CD4-positive, CD25-positive, alpha-beta regulatory T cell (primary cell): ENCODE data around the gene THOC2. TPM values are rescaled to one million over a fixed set of nuclear protein-coding genes. Genes with fewer than 3 reads are reported as not detected.
"Not testable (repeated sequence)": the region's sequence is repeated elsewhere in the genome, so short reads cannot be mapped to it uniquely, and the experiment has no call there.

ENCODE experiments used
- ATAC-seq, 2 donors: fragments of 150-1000 bp; cut with Tn5 transposase; one replicate each; pipeline ENCODE4 v1.10.0; 2021; ENCODE audit warnings: low read depth in 2 of 2, moderate number of reproducible peaks in 2 of 2, moderate library complexity in 1 of 2
- DNase-seq, 3 donors: peaks; one replicate each; pipeline versions ENCODE4 v3.0.0 to v3.0.0-alpha.2; 2012 to 2022; ENCODE audit warnings: mixed read lengths in 1 of 3
- H3K27ac ChIP-seq: one replicate; pipeline ENCODE4 v1.7.0; 2013; ENCODE audit warnings: mild to moderate bottlenecking, low read length; ENCODE audit not compliant: insufficient read depth, poor library complexity, severe bottlenecking
- H3K27me3 ChIP-seq: one replicate; pipeline ENCODE4 v1.7.0; 2013; ENCODE audit warnings: low read length; ENCODE audit not compliant: control insufficient read depth, insufficient read depth
- H3K36me3 ChIP-seq: one replicate; pipeline ENCODE4 v1.7.0; 2013; ENCODE audit warnings: mild to moderate bottlenecking, low read length, moderate library complexity; ENCODE audit not compliant: control insufficient read depth, insufficient read depth
- H3K4me1 ChIP-seq: 2 replicates; pipeline ENCODE4 v1.7.0; 2013; ENCODE audit warnings: mild to moderate bottlenecking, low read length; ENCODE audit not compliant: insufficient read depth, control insufficient read depth, poor library complexity, severe bottlenecking
- H3K4me3 ChIP-seq: one replicate; pipeline ENCODE4 v1.7.0; 2013; ENCODE audit warnings: low read depth, mild to moderate bottlenecking, low read length, moderate library complexity
- H3K9me3 ChIP-seq, 2 experiments: 1 replicate in 1 of 2; 2 replicates in 1 of 2; pipeline ENCODE4 v1.7.0; 2013; ENCODE audit warnings: low read length in 2 of 2, mild to moderate bottlenecking in 1 of 2, moderate library complexity in 1 of 2; ENCODE audit not compliant: control insufficient read depth in 2 of 2
- H3K27ac Mint-ChIP-seq, 3 donors: one replicate each; pipeline ENCODE4 v1.8.0; 2020 to 2022; ENCODE audit warnings: mild to moderate bottlenecking in 3 of 3, mixed read lengths in 3 of 3, moderate library complexity in 2 of 3
- H3K27me3 Mint-ChIP-seq: one replicate; pipeline ENCODE4 v1.8.0; 2022; ENCODE audit warnings: mild to moderate bottlenecking, mixed read lengths
- H3K36me3 Mint-ChIP-seq: one replicate; pipeline ENCODE4 v1.8.0; 2020; ENCODE audit warnings: mixed read lengths
- H3K4me1 Mint-ChIP-seq, 4 donors: one replicate each; pipeline ENCODE4 v1.8.0; 2020 to 2022; ENCODE audit warnings: mixed read lengths in 4 of 4, mild to moderate bottlenecking in 1 of 4
- H3K4me3 Mint-ChIP-seq, 4 donors: one replicate each; pipeline ENCODE4 v1.8.0; 2020 to 2022; ENCODE audit warnings: mild to moderate bottlenecking in 4 of 4, mixed read lengths in 4 of 4, moderate library complexity in 3 of 4
- H3K9me3 Mint-ChIP-seq, 7 donors: one replicate each; pipeline ENCODE4 v1.8.0; 2020 to 2022; ENCODE audit warnings: mixed read lengths in 7 of 7, mild to moderate bottlenecking in 3 of 7, moderate library complexity in 2 of 7
- polyA plus RNA-seq, 4 donors: library from polyadenylated mRNA; unstranded; fragments of 300-500 nt; fragmentation: Illumina TruSeq; gene quantifications; one replicate each; pipeline ENCODE4 v1.2.3, GENCODE V29; 2021
- total RNA-seq: library from RNA; stranded (reverse); gene quantifications from one replicate; pipeline ENCODE4 v1.2.3, GENCODE V29; 2022

Gene THOC2
- total and polyA plus RNA-seq, 5 donors from 2014 or later, result 24.2 to 89.5 (median 25.6) TPM

- H3K27me3 Mint-ChIP-seq, H3K4me1 ChIP-seq, H3K4me3 Mint-ChIP-seq, H3K27ac Mint-ChIP-seq, H3K36me3 Mint-ChIP-seq, ATAC-seq, H3K4me1 Mint-ChIP-seq, H3K27ac ChIP-seq, H3K9me3 Mint-ChIP-seq, H3K9me3 ChIP-seq, H3K36me3 ChIP-seq, H3K4me3 ChIP-seq, H3K27me3 ChIP-seq, DNase-seq: not testable (repeated sequence)
These were observed 27.0 kb upstream of the THOC2 start for GRCh38 chrX:123759849-123760248.

- not testable (repeated sequence) for H3K36me3 Mint-ChIP-seq, H3K4me1 ChIP-seq, H3K9me3 ChIP-seq, H3K4me3 Mint-ChIP-seq, H3K27ac ChIP-seq, DNase-seq, H3K36me3 ChIP-seq, H3K27ac Mint-ChIP-seq, H3K27me3 ChIP-seq, ATAC-seq, H3K4me3 ChIP-seq, H3K4me1 Mint-ChIP-seq, H3K27me3 Mint-ChIP-seq, H3K9me3 Mint-ChIP-seq
These were observed 24.9 kb upstream of the THOC2 start for GRCh38 chrX:123757794-123758193.

GRCh38 chrX:123756320-123756719 is 23.5 kb upstream of the THOC2 start:
- Mint-ChIP-seq H3K27ac (no peak overlapping the region), H3K4me1 (no peaks in the 10 kb centered on the region), H3K4me3 (no peak overlapping the region), H3K9me3 (peaks cover 0 to 6% (median 0%) of the 10 kb centered on the region in 7 donors), H3K27me3 (peaks cover 7% of the 10 kb centered on the region), H3K36me3 (no peaks in the 10 kb centered on the region)
- Histone ChIP-seq H3K4me3 (no peak overlapping the region), H3K9me3 (no peaks in the 10 kb centered on the region), H3K27me3 (no peaks in the 10 kb centered on the region), H3K27ac (no peak overlapping the region), H3K4me1 (no peaks in the 10 kb centered on the region), H3K36me3 (no peaks in the 10 kb centered on the region)
- DNase-seq, result no peak
- no peak for ATAC-seq

- no peak overlapping the region for H3K27ac Mint-ChIP-seq
These were observed 22.3 kb upstream of the THOC2 start for GRCh38 chrX:123755107-123755506.

GRCh38 chrX:123753656-123754350 is 21.0 kb upstream of the THOC2 start:
- ATAC-seq (no peak), DNase-seq (no peak)
- Histone ChIP-seq H3K9me3 (no peaks in the 10 kb centered on the region), H3K4me3 (no peak overlapping the region), H3K27ac (no peak overlapping the region), H3K36me3 (no peaks in the 10 kb centered on the region), H3K27me3 (no peaks in the 10 kb centered on the region), H3K4me1 (no peaks in the 10 kb centered on the region)
- Mint-ChIP-seq H3K27ac (no peak overlapping the region), H3K27me3 (peaks cover 7% of the 10 kb centered on the region), H3K4me1 (no peaks in the 10 kb centered on the region), H3K4me3 (no peak overlapping the region), H3K36me3 (no peaks in the 10 kb centered on the region), H3K9me3 (peaks cover 0 to 6% (median 0%) of the 10 kb centered on the region in 7 donors)

More at GRCh38 chrX:123755107-123755506, 22.3 kb upstream of the THOC2 start:
- Histone ChIP-seq H3K4me1 (no peaks in the 10 kb centered on the region), H3K9me3 (no peaks in the 10 kb centered on the region), H3K27ac (no peak overlapping the region), H3K4me3 (no peak overlapping the region), H3K36me3 (no peaks in the 10 kb centered on the region), H3K27me3 (no peaks in the 10 kb centered on the region)
- Mint-ChIP-seq H3K4me1 (no peaks in the 10 kb centered on the region), H3K9me3 (peaks cover 0 to 6% (median 0%) of the 10 kb centered on the region in 7 donors), H3K36me3 (no peaks in the 10 kb centered on the region), H3K27me3 (peaks cover 7% of the 10 kb centered on the region), H3K4me3 (no peak overlapping the region)
- no peak for ATAC-seq
- no peak for DNase-seq

GRCh38 chrX:123749643-123750042 is 16.8 kb upstream of the THOC2 start:
- no peaks in the 10 kb centered on the region for H3K36me3 ChIP-seq
- H3K4me1 Mint-ChIP-seq, result no peaks in the 10 kb centered on the region
- H3K4me3 ChIP-seq, result no peak overlapping the region
- no peak overlapping the region for H3K4me3 Mint-ChIP-seq
- peaks cover 4% of the 10 kb centered on the region for H3K27me3 Mint-ChIP-seq
- H3K27me3 ChIP-seq, result no peaks in the 10 kb centered on the region
- DNase-seq, result no peak
- no peaks in the 10 kb centered on the region for H3K9me3 Mint-ChIP-seq
- no peak for ATAC-seq
- no peaks in the 10 kb centered on the region for H3K4me1 ChIP-seq
- no peaks in the 10 kb centered on the region for H3K9me3 ChIP-seq
- no peak overlapping the region for H3K27ac ChIP-seq
- no peak overlapping the region for H3K27ac Mint-ChIP-seq
- H3K36me3 Mint-ChIP-seq, result no peaks in the 10 kb centered on the region

GRCh38 chrX:123745511-123745910 is 12.7 kb upstream of the THOC2 start:
- H3K4me1 ChIP-seq, result no peaks in the 10 kb centered on the region
- no peaks in the 10 kb centered on the region for H3K27me3 ChIP-seq
- no peak overlapping the region for H3K4me3 ChIP-seq
- Mint-ChIP-seq H3K9me3 (no peaks in the 10 kb centered on the region), H3K27ac (no peak overlapping the region), H3K36me3 (no peaks in the 10 kb centered on the region), H3K27me3 (no peaks in the 10 kb centered on the region), H3K4me1 (peaks cover 0 to 6% (median 4%) of the 10 kb centered on the region in 4 donors), H3K4me3 (no peak overlapping the region)
- no peak overlapping the region for H3K27ac ChIP-seq
- H3K9me3 ChIP-seq, result no peaks in the 10 kb centered on the region
- ATAC-seq (no peak), DNase-seq (no peak)
- H3K36me3 ChIP-seq, result no peaks in the 10 kb centered on the region

GRCh38 chrX:123743312-123743711 is 10.5 kb upstream of the THOC2 start:
- H3K27ac Mint-ChIP-seq, result no peak overlapping the region

More at GRCh38 chrX:123743312-123743711, 10.5 kb upstream of the THOC2 start:
- Histone ChIP-seq H3K4me3 (no peak overlapping the region), H3K4me1 (no peaks in the 10 kb centered on the region), H3K27me3 (no peaks in the 10 kb centered on the region), H3K27ac (no peak overlapping the region), H3K9me3 (no peaks in the 10 kb centered on the region), H3K36me3 (no peaks in the 10 kb centered on the region)
- H3K4me1 Mint-ChIP-seq, result peaks cover 0 to 6% (median 5%) of the 10 kb centered on the region in 4 donors
- H3K9me3 Mint-ChIP-seq, result no peaks in the 10 kb centered on the region
- H3K36me3 Mint-ChIP-seq, result no peaks in the 10 kb centered on the region
- no peak overlapping the region for H3K4me3 Mint-ChIP-seq
- H3K27me3 Mint-ChIP-seq, result no peaks in the 10 kb centered on the region
- DNase-seq (no peak), ATAC-seq (no peak)
